ENCODE measurements around the gene FAM13C.

DNA sequence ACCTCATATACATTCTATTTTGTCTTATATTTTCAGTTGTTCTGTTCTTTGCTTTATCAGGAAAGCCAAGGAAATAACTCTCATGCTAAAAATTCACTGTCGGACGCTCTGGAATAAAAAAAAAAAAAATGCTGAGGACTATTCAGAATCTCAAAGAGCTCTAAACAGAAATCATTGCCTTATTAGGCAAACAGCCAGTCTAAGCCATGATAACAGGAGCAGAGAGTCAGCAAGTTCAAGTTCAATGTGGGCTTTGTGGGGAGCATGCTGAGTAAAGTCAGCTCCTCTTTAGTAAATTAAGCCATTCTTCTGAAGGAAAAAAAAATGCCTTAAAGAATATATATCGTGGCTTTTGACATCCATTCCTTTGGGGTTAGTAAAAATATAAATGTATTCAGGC is 13.6 kb upstream of the FAM13C start:
- TF ChIP-seq, protein P1, sequence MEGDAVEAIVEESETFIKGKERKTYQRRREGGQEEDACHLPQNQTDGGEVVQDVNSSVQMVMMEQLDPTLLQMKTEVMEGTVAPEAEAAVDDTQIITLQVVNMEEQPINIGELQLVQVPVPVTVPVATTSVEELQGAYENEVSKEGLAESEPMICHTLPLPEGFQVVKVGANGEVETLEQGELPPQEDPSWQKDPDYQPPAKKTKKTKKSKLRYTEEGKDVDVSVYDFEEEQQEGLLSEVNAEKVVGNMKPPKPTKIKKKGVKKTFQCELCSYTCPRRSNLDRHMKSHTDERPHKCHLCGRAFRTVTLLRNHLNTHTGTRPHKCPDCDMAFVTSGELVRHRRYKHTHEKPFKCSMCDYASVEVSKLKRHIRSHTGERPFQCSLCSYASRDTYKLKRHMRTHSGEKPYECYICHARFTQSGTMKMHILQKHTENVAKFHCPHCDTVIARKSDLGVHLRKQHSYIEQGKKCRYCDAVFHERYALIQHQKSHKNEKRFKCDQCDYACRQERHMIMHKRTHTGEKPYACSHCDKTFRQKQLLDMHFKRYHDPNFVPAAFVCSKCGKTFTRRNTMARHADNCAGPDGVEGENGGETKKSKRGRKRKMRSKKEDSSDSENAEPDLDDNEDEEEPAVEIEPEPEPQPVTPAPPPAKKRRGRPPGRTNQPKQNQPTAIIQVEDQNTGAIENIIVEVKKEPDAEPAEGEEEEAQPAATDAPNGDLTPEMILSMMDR (IDR thresholded peaks at IDR 0.05) = no peak
- TF ChIP-seq EP300 (IDR thresholded peaks at IDR 0.05) = no peak
